ENCODE results near the gene SMAD5. TPM values are rescaled to one million over a fixed set of nuclear protein-coding genes. Genes with fewer than 3 reads are reported as not detected.

The SMAD5 gene
- total RNA-seq, 2 experiments from 2014 or later = 10.1 to 10.4 TPM

GRCh38 chr5:136133222-136133921, 727 bp downstream of the SMAD5 start:
- H3K27me3 Mint-ChIP-seq = peaks cover 34% of the 10 kb centered on the region
- H3K4me1 Mint-ChIP-seq = peaks cover 20% of the 10 kb centered on the region
- peak; percentile 22 for DNase-seq
- H3K9me3 Mint-ChIP-seq = no peaks in the 10 kb centered on the region
- peak overlapping the region; percentile 76 for H3K27ac Mint-ChIP-seq
- peak overlapping the region; percentile 90 for H3K4me3 Mint-ChIP-seq
- peaks cover 1% of the 10 kb centered on the region for H3K36me3 Mint-ChIP-seq

GRCh38 chr5:136133922-136134379, 1.3 kb downstream of the SMAD5 start:
- H3K9me3 Mint-ChIP-seq = no peaks in the 10 kb centered on the region
- H3K36me3 Mint-ChIP-seq = peaks cover 1% of the 10 kb centered on the region
- H3K4me3 Mint-ChIP-seq = peak overlapping the region; percentile 90
- no peak overlapping the region for H3K27ac Mint-ChIP-seq
- H3K4me1 Mint-ChIP-seq = peaks cover 21% of the 10 kb centered on the region
- no peak for DNase-seq
- peaks cover 34% of the 10 kb centered on the region for H3K27me3 Mint-ChIP-seq

GRCh38 chr5:136134653-136135052, 2.0 kb downstream of the SMAD5 start:
- peak overlapping the region; percentile 2 for H3K4me3 Mint-ChIP-seq
- peaks cover 24% of the 10 kb centered on the region for H3K4me1 Mint-ChIP-seq
- no peaks in the 10 kb centered on the region for H3K9me3 Mint-ChIP-seq
- H3K27me3 Mint-ChIP-seq = peaks cover 34% of the 10 kb centered on the region
- DNase-seq = no peak
- H3K27ac Mint-ChIP-seq = no peak overlapping the region
- peaks cover 1% of the 10 kb centered on the region for H3K36me3 Mint-ChIP-seq

GRCh38 chr5:136135536-136135935, 2.9 kb downstream of the SMAD5 start:
- H3K36me3 Mint-ChIP-seq = peaks cover 1% of the 10 kb centered on the region
- H3K27ac Mint-ChIP-seq = no peak overlapping the region
- H3K4me3 Mint-ChIP-seq = no peak overlapping the region
- no peaks in the 10 kb centered on the region for H3K9me3 Mint-ChIP-seq
- peaks cover 30% of the 10 kb centered on the region for H3K27me3 Mint-ChIP-seq
- peaks cover 24% of the 10 kb centered on the region for H3K4me1 Mint-ChIP-seq
- no peak for DNase-seq

- DNase-seq = no peak
- peaks cover 1% of the 10 kb centered on the region for H3K36me3 Mint-ChIP-seq
- peaks cover 24% of the 10 kb centered on the region for H3K4me1 Mint-ChIP-seq
- H3K27ac Mint-ChIP-seq = no peak overlapping the region
- H3K27me3 Mint-ChIP-seq = peaks cover 12% of the 10 kb centered on the region
- H3K4me3 Mint-ChIP-seq = no peak overlapping the region
- H3K9me3 Mint-ChIP-seq = no peaks in the 10 kb centered on the region
These were observed 5.0 kb downstream of the SMAD5 start for GRCh38 chr5:136137497-136138220.

- no peaks in the 10 kb centered on the region for H3K36me3 Mint-ChIP-seq
- no peaks in the 10 kb centered on the region for H3K9me3 Mint-ChIP-seq
- H3K4me1 Mint-ChIP-seq = peaks cover 13% of the 10 kb centered on the region
- no peak overlapping the region for H3K4me3 Mint-ChIP-seq
- no peak overlapping the region for H3K27ac Mint-ChIP-seq
- peaks cover 5% of the 10 kb centered on the region for H3K27me3 Mint-ChIP-seq
- DNase-seq = no peak
These were observed 8.9 kb downstream of the SMAD5 start for GRCh38 chr5:136141561-136141960.

- Mint-ChIP-seq H3K9me3 (no peaks in the 10 kb centered on the region), H3K4me3 (no peak overlapping the region), H3K27ac (no peak overlapping the region), H3K36me3 (no peaks in the 10 kb centered on the region), H3K4me1 (peaks cover 4% of the 10 kb centered on the region), H3K27me3 (no peaks in the 10 kb centered on the region)
- no peak for DNase-seq
These were observed 10.7 kb downstream of the SMAD5 start for GRCh38 chr5:136143312-136143711.

- no peak overlapping the region for H3K27ac Mint-ChIP-seq
- no peaks in the 10 kb centered on the region for H3K9me3 Mint-ChIP-seq
- H3K4me1 Mint-ChIP-seq = peaks cover 3% of the 10 kb centered on the region
- no peaks in the 10 kb centered on the region for H3K36me3 Mint-ChIP-seq
- no peaks in the 10 kb centered on the region for H3K27me3 Mint-ChIP-seq
- H3K4me3 Mint-ChIP-seq = no peak overlapping the region
- DNase-seq = no peak
These were observed 11.1 kb downstream of the SMAD5 start for GRCh38 chr5:136143763-136144162.

- Mint-ChIP-seq H3K27ac (no peak overlapping the region), H3K4me3 (no peak overlapping the region), H3K36me3 (no peaks in the 10 kb centered on the region), H3K27me3 (no peaks in the 10 kb centered on the region), H3K4me1 (no peaks in the 10 kb centered on the region), H3K9me3 (no peaks in the 10 kb centered on the region)
- no peak for DNase-seq
These were observed 12.4 kb downstream of the SMAD5 start for GRCh38 chr5:136145030-136145429.

GRCh38 chr5:136146201-136146600, 13.6 kb downstream of the SMAD5 start:
- no peak for DNase-seq
- Mint-ChIP-seq H3K36me3 (no peaks in the 10 kb centered on the region), H3K9me3 (no peaks in the 10 kb centered on the region), H3K4me3 (no peak overlapping the region), H3K4me1 (no peaks in the 10 kb centered on the region), H3K27ac (no peak overlapping the region), H3K27me3 (no peaks in the 10 kb centered on the region)

- DNase-seq = no peak
- Mint-ChIP-seq H3K9me3 (no peaks in the 10 kb centered on the region), H3K36me3 (no peaks in the 10 kb centered on the region), H3K27ac (no peak overlapping the region), H3K4me3 (no peak overlapping the region), H3K27me3 (no peaks in the 10 kb centered on the region), H3K4me1 (no peaks in the 10 kb centered on the region)
These were observed 15.0 kb downstream of the SMAD5 start for GRCh38 chr5:136147632-136148031.

GRCh38 chr5:136149891-136150290, 17.2 kb downstream of the SMAD5 start:
- H3K4me1 Mint-ChIP-seq = peaks cover 2% of the 10 kb centered on the region
- H3K27ac Mint-ChIP-seq = no peak overlapping the region
- DNase-seq = no peak
- no peak overlapping the region for H3K4me3 Mint-ChIP-seq
- no peaks in the 10 kb centered on the region for H3K9me3 Mint-ChIP-seq
- H3K27me3 Mint-ChIP-seq = no peaks in the 10 kb centered on the region
- H3K36me3 Mint-ChIP-seq = peaks cover 9% of the 10 kb centered on the region

- no peaks in the 10 kb centered on the region for H3K27me3 Mint-ChIP-seq
- H3K27ac Mint-ChIP-seq = no peak overlapping the region
- peaks cover 22% of the 10 kb centered on the region for H3K36me3 Mint-ChIP-seq
- peaks cover 7% of the 10 kb centered on the region for H3K4me1 Mint-ChIP-seq
- DNase-seq = no peak
- H3K4me3 Mint-ChIP-seq = no peak overlapping the region
- H3K9me3 Mint-ChIP-seq = no peaks in the 10 kb centered on the region
These were observed 21.1 kb downstream of the SMAD5 start for GRCh38 chr5:136153581-136154236.

- Mint-ChIP-seq H3K27ac (no peak overlapping the region), H3K36me3 (peaks cover 22% of the 10 kb centered on the region), H3K9me3 (no peaks in the 10 kb centered on the region), H3K4me3 (no peak overlapping the region), H3K27me3 (no peaks in the 10 kb centered on the region), H3K4me1 (peaks cover 7% of the 10 kb centered on the region)
- DNase-seq = no peak
These were observed 22.4 kb downstream of the SMAD5 start for GRCh38 chr5:136155078-136155477.

GRCh38 chr5:136155761-136156160, 23.1 kb downstream of the SMAD5 start:
- Mint-ChIP-seq H3K4me3 (no peak overlapping the region), H3K9me3 (no peaks in the 10 kb centered on the region), H3K27ac (no peak overlapping the region), H3K27me3 (no peaks in the 10 kb centered on the region), H3K4me1 (peaks cover 7% of the 10 kb centered on the region), H3K36me3 (peaks cover 22% of the 10 kb centered on the region)
- no peak for DNase-seq
